HAP-1 (cell line): Measurements from ENCODE around the gene PRR23A.
"Not testable (repeated sequence)": the region's sequence is repeated elsewhere in the genome, so short reads cannot be mapped to it uniquely, and the experiment has no call there.

Experiments
- DNase-seq, 2 experiments: peaks; one replicate each; pipeline ENCODE4 v3.0.0-alpha.2; 2016 to 2020; ENCODE audit warnings: low spot score in 2 of 2
- H3K27me3 ChIP-seq: fragments of 250-450 bp; sonication (Bioruptor Pico); 2 replicates; pipeline ENCODE4 v1.5.1; 2020; ENCODE audit warnings: low read depth, mild to moderate bottlenecking, moderate library complexity
- H3K36me3 ChIP-seq: fragments of 250-450 bp; sonication (Bioruptor Pico); replicated peaks from 2 replicates; pipeline ENCODE4 v1.5.1; 2020; ENCODE audit warnings: mild to moderate bottlenecking
- H3K4me1 ChIP-seq: fragments of 250-450 bp; sonication (Bioruptor Pico); 2 replicates; pipeline ENCODE4 v1.5.1; 2020; ENCODE audit warnings: mild to moderate bottlenecking
- H3K4me3 ChIP-seq: fragments of 250-450 bp; sonication (Bioruptor Pico); 2 replicates; pipeline ENCODE4 v1.5.1; 2020; ENCODE audit warnings: mild to moderate bottlenecking, moderate library complexity
- H3K9me3 ChIP-seq: fragments of 250-450 bp; sonication (Bioruptor Pico); 2 replicates; pipeline ENCODE4 v1.5.1; 2020; ENCODE audit warnings: mild to moderate bottlenecking, moderate library complexity
- in situ Hi-C: fragments of 300-500 bp; cut with MboI; formaldehyde crosslinking; loops from 3 replicates; pipeline ENCODE4 v1.14.3; 2020; ENCODE audit warnings: low sequenced_read_pairs, inconsistent platforms, mixed read lengths

PRR23A gene

GRCh38 chr3:139006051-139006716 is at the start of gene PRR23A:
Gene PRR23A, minus strand, starts transcription at chr3:139006268. Its CDS starts 0 bp downstream, at chr3:139006268.
- DNase-seq: no peak
- H3K4me1 ChIP-seq: no peaks in the 10 kb centered on the region
- no peak within 1 kb of the TSS for H3K4me3 ChIP-seq
- H3K27me3 ChIP-seq: no peaks in the 10 kb centered on the region
- in situ Hi-C loops: no loop called here
- no peaks in the 10 kb centered on the region for H3K36me3 ChIP-seq
- H3K9me3 ChIP-seq: no peaks in the 10 kb centered on the region

GRCh38 chr3:139052802-139053600 is 46.9 kb upstream of the PRR23A start:
- Histone ChIP-seq H3K27me3 (no peaks in the 10 kb centered on the region; the same call in 1 of the 2 replicates), H3K4me1 (no peaks in the 10 kb centered on the region), H3K36me3 (no peaks in the 10 kb centered on the region), H3K4me3 (no peak overlapping the region), H3K9me3 (no peaks in the 10 kb centered on the region)
- DNase-seq: no peak
- in situ Hi-C loops: no loop called here

- Histone ChIP-seq H3K4me3 (no peak within 1 kb of the TSS), H3K4me1 (no peaks in the 10 kb centered on the region), H3K27me3 (no peaks in the 10 kb centered on the region; the same call in 1 of the 2 replicates), H3K9me3 (no peaks in the 10 kb centered on the region), H3K36me3 (no peaks in the 10 kb centered on the region)
- DNase-seq: no peak
- in situ Hi-C loops: no loop called here
Observed at GRCh38 chr3:139044366-139045210, 38.5 kb upstream of the PRR23A start, which contains the start of gene PRR23C. Gene PRR23C, minus strand, starts transcription at chr3:139044892. Its CDS starts 272 bp downstream, at chr3:139044620.

GRCh38 chr3:139043554-139044365 is 37.7 kb upstream of the PRR23A start:
- Histone ChIP-seq H3K36me3 (no peaks in the 10 kb centered on the region), H3K4me3 (no peak overlapping the region), H3K9me3 (no peaks in the 10 kb centered on the region), H3K27me3 (no peaks in the 10 kb centered on the region; the same call in 1 of the 2 replicates), H3K4me1 (no peaks in the 10 kb centered on the region)
- DNase-seq: no peak
- in situ Hi-C loops: no loop called here

- Histone ChIP-seq H3K27me3 (no peaks in the 10 kb centered on the region; the same call in 1 of the 2 replicates), H3K9me3 (no peaks in the 10 kb centered on the region), H3K36me3 (no peaks in the 10 kb centered on the region), H3K4me1 (no peaks in the 10 kb centered on the region), H3K4me3 (no peak overlapping the region)
- DNase-seq: no peak
- in situ Hi-C loops: no loop called here
Observed at GRCh38 chr3:139037478-139037877, 31.4 kb upstream of the PRR23A start.

GRCh38 chr3:139032326-139033002 is 26.4 kb upstream of the PRR23A start:
- in situ Hi-C loops: no loop called here
- H3K36me3 ChIP-seq: no peaks in the 10 kb centered on the region
- no peaks in the 10 kb centered on the region for H3K27me3 ChIP-seq
- no peaks in the 10 kb centered on the region for H3K9me3 ChIP-seq
- no peak overlapping the region for H3K4me3 ChIP-seq
- no peak for DNase-seq
- H3K4me1 ChIP-seq: no peaks in the 10 kb centered on the region

GRCh38 chr3:139030576-139030975 is 24.5 kb upstream of the PRR23A start:
- DNase-seq: not testable (repeated sequence)

GRCh38 chr3:139024968-139025367 is 18.9 kb upstream of the PRR23A start:
- in situ Hi-C loops: no loop called here
- H3K4me1 ChIP-seq: no peaks in the 10 kb centered on the region
- no peak overlapping the region for H3K4me3 ChIP-seq
- no peaks in the 10 kb centered on the region for H3K9me3 ChIP-seq
- H3K27me3 ChIP-seq: no peaks in the 10 kb centered on the region
- H3K36me3 ChIP-seq: no peaks in the 10 kb centered on the region
- no peak for DNase-seq

More at GRCh38 chr3:139030576-139030975, 24.5 kb upstream of the PRR23A start:
- H3K36me3 ChIP-seq, H3K4me1 ChIP-seq, H3K27me3 ChIP-seq, H3K9me3 ChIP-seq, in situ Hi-C loops, H3K4me3 ChIP-seq: not testable (repeated sequence)

- in situ Hi-C loops: no loop called here
- DNase-seq: no peak
- Histone ChIP-seq H3K4me3 (no peak within 1 kb of the TSS), H3K36me3 (no peaks in the 10 kb centered on the region), H3K27me3 (no peaks in the 10 kb centered on the region), H3K9me3 (no peaks in the 10 kb centered on the region), H3K4me1 (no peaks in the 10 kb centered on the region)
Observed at GRCh38 chr3:139020868-139021234, 14.8 kb upstream of the PRR23A start, which contains the start of gene PRR23B. Gene PRR23B, minus strand, starts transcription at chr3:139020926. Its CDS starts 265 bp downstream, at chr3:139020661.

- Histone ChIP-seq H3K27me3 (no peaks in the 10 kb centered on the region), H3K4me3 (no peak overlapping the region), H3K4me1 (no peaks in the 10 kb centered on the region), H3K9me3 (no peaks in the 10 kb centered on the region), H3K36me3 (no peaks in the 10 kb centered on the region)
- DNase-seq: no peak
- in situ Hi-C loops: no loop called here
Observed at GRCh38 chr3:139020036-139020867, 14.2 kb upstream of the PRR23A start.

GRCh38 chr3:139016430-139017048 is 10.5 kb upstream of the PRR23A start:
- in situ Hi-C loops: no loop called here
- no peaks in the 10 kb centered on the region for H3K27me3 ChIP-seq
- DNase-seq: no peak
- no peak overlapping the region for H3K4me3 ChIP-seq
- H3K36me3 ChIP-seq: no peaks in the 10 kb centered on the region
- H3K9me3 ChIP-seq: no peaks in the 10 kb centered on the region
- H3K4me1 ChIP-seq: no peaks in the 10 kb centered on the region
